GM18519 (cell line): Measurements from ENCODE around the gene LRRC4B.

Experiments used
- ATAC-seq: cut with Tn5 transposase; IDR thresholded peaks from one replicate; pipeline ENCODE4 v1.9.1; 2021; ENCODE audit warnings: mild to moderate bottlenecking, moderate library complexity; ENCODE audit not compliant: unreplicated experiment, low FRiP score

LRRC4B gene

DNA sequence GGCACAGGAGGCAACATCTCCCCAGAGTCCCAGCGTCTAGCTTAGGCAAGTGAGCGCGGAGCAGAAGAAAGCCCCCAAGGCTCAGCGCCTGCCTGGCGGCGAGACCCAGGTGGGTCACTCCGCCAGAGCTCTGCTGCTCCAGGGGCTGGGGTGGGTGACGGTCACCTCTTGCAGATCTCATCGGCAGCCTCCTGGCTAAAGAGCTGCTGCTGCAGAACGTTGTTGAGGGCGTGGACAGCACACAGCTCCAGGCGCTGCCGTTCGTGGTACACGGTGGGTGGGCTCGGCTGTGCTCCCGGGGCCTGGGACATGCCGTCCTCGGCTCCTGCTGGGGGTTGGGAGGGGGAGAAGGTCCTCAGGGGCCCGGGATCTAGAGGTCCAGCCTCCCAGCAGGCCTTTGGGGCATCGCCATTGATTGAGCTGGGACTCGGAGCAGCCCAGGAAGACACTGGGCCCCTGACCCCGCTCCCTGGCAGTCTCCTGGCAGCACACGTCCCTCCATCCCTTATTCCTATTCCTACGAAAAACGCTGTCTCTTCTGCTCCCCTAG lies 58.0 kb downstream of the LRRC4B start:
- no peak for ATAC-seq

DNA sequence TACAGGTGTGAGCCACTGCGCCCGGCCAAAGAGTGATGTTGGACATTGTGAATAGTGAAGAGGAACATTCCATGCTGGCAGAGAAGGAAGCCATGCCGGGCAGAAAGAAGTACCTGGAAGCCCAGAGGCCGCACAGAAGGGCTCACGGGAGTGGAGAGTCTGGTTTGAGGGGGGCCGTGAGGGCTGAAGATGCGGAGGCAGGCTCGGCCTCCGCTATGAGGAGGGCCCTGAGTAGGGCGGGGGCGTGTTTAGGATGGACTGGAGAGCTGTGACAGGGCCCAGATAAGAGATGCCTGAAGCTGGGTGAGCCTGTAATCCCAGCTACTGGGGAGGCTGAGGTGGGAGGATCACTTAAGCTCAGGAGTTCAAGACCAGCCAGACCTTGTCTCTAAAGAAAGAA lies 58.9 kb downstream of the LRRC4B start:
- no peak for ATAC-seq

- no peak for ATAC-seq
Measured at GRCh38 chr19:50508843-50509190, 59.4 kb downstream of the LRRC4B start.

- no peak for ATAC-seq
Measured at GRCh38 chr19:50507376-50507775, 60.9 kb downstream of the LRRC4B start.

DNA sequence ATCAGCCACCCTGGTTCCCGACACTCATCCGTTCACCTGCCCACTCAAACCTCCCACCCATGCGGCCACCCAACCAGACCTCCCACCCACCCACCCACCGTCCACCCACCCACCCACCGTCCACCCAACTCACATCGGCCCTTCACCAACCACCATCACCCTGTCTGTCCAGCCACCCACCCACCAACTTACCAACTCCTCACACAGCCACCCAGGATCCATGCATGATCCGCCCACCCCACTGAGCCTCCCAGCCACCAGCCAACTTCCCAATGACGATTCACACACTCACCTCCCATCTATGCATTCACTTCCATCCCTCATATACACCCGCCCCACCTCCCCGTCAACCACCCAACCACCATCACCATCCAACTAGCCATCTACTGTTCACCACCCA lies 61.5 kb downstream of the LRRC4B start:
- no peak for ATAC-seq

DNA sequence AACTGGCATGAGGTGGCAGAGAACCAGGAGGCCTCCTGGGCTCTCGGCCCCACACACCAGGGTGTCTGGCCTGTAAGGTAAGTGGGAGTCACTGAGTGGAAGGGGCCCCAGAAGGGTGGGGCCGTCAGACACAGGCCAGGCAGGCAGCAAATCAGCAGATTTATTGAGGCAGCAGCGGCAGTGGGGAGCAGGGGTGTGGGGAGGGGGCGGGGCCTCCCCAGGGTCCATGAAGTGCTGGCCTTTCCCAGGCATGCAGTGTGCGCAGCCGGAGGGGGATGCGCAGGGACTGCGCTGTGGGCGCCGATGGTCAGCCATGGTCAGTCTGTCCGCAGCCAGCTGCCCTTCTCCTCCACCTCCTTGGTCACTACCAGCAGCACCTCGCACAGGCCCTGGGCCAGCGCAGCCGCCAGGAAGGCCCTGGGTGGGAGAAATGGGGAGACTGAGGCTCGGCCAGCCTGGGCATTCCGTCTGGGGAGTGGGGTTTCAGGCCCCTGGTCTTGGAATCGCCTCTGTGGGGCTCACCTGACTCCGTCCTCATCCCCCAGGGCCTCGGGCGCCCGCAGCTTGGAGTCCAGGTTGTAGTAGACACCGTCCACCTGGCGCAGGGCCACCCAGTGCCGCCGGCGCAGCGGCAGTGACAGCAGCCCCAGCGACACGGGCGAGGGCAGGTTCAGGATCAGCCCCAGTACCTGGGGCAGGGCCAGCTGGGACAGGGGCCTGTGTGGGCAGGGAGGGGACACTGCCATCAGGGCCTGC lies 62.2 kb downstream of the LRRC4B start:
- ATAC-seq: no peak

- ATAC-seq: no peak
Measured at GRCh38 chr19:50501568-50502475, 66.4 kb downstream of the LRRC4B start.

- ATAC-seq: no peak
Measured at GRCh38 chr19:50501186-50501567, 67.1 kb downstream of the LRRC4B start.

GRCh38 chr19:50500753-50501151 lies 67.5 kb downstream of the LRRC4B start:
- ATAC-seq: no peak

DNA sequence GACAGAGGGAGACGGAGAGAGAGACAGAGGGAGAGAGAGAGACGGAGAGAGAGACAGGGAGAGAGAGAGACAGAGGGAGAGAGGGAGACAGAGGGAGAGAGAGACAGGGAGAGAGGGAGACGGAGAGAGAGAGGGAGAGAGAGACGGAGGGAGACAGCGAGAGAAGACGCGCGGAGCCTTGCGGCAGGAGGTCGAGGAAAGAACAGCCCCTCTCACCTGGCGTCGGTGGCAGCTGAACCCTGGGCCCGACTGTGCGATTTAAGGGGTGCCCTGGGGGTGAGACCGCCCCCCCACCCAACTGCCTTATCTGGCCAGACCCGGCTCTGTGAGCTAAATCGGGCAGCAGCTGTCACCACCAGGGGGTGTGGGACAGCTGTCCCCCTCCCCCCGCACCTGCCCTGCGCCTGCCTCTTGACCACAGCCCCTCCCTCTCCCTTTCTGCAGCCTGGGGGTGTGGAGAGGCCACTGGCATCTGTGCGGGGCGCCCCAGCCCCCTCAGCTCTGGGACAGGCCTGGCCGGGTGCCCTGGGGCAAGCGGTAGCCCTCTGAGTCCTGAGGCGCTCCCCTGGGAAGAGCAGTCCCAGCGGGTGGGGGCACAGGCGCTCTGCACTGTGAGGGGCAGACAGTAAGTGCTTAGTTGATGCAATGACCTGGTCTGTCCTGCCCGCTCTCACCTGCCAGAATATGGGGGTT lies 68.0 kb downstream of the LRRC4B start:
- no peak for ATAC-seq

DNA sequence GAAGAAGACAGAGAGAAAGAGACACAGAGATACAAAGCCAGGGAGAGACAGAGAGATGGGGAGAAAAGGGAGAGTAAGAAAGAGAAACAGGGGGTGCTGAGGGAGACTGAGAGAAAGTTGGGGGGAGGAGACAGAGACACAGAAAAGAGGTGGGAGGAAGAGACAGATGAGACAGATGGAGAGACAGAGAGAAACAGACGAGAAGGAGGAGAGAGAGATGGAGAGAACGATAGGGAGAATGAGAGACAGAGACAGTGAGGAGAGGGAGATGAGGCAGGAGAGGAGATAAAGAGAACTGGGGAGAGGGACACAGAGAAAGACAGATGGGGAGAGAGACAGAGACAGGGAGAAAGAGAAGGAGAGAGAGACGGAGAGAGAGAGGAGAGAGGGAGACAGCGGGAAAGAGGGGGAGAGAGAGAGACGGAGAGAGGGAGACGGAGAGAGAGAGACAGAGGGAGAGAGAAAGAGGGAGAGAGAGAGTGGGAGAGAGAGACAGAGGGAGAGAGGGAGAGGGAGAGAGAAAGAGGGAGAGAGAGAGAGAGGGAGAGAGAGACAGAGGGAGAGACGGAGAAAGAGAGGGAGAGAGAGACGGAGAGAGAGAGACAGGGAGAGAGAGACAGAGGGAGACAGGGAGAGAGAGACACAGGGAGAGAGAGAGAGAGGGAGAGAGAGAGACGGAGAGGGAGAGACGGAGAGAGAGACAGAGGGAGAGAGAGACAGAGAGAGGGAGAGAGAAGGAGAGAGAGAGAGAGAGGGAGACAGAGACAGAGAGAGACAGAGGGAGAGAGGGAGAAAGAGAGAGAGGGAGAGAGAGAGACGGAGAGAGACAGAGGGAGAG lies 69.8 kb downstream of the LRRC4B start:
- no peak for ATAC-seq

DNA sequence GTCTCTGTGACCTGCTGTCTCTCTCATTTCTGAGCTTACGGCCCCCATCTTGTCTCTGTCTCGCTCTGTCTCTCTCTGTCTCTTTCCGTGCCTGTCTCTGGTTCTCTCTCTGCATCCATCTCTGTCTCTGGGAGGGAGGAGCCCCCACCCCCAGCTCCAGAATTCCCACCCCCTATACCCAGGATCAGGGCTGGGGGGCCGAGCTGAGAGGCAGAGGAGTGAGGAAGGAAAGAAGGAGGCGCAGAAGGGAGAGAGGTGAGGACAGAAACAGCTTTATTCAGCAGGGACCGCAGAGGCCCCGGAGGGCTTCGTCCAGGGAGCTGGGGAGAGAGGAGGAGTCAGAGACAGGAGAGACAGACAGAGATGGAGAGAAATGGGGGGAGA lies 71.2 kb downstream of the LRRC4B start:
- no peak for ATAC-seq

DNA sequence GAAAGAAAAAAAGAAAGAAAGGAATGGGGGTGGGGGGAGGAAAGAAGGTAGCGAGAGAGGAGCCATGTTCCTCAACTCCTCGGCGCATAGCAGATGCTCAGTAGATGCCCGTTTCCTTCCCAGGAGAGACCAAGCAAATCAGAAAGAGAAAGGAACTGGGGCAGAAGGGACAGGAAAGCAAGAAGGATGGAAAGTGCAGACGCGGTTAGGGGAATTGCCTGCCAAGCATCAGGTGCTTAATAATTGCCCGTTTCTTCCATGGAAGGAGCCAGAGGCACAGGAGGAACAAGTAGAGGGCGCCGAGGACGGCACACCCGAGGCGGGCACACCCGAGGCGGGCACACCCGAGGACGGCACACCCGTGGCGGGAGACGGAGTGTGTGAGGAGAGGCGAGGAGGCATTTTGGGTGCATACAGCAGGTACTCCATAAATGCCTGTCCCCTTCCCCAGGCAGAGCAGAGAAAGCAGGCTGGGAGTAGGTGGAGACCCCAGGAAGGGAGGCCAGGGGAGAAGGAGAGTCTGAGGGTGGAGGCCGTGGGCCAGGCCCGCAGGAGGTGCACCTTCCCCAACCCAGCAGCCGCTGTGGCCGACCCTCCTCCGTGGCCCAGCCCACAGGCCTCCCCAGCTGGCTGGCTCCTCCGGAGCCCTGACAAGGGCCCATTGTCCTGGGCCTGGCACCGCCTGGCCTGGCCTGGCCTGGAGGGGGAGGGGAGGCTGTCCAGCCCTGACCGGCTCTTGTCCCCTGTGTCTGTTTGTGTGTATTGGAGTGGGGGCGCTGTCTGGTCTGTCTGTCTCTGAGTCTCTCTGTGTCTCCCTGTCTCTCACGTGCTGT lies 71.8 kb downstream of the LRRC4B start:
- ATAC-seq: no peak

- ATAC-seq: no peak
Measured at GRCh38 chr19:50495020-50495531, 73.2 kb downstream of the LRRC4B start.

- no peak for ATAC-seq
Measured at GRCh38 chr19:50494186-50495019, 73.8 kb downstream of the LRRC4B start.

- no peak for ATAC-seq
Measured at GRCh38 chr19:50493171-50493570, 75.1 kb downstream of the LRRC4B start.

DNA sequence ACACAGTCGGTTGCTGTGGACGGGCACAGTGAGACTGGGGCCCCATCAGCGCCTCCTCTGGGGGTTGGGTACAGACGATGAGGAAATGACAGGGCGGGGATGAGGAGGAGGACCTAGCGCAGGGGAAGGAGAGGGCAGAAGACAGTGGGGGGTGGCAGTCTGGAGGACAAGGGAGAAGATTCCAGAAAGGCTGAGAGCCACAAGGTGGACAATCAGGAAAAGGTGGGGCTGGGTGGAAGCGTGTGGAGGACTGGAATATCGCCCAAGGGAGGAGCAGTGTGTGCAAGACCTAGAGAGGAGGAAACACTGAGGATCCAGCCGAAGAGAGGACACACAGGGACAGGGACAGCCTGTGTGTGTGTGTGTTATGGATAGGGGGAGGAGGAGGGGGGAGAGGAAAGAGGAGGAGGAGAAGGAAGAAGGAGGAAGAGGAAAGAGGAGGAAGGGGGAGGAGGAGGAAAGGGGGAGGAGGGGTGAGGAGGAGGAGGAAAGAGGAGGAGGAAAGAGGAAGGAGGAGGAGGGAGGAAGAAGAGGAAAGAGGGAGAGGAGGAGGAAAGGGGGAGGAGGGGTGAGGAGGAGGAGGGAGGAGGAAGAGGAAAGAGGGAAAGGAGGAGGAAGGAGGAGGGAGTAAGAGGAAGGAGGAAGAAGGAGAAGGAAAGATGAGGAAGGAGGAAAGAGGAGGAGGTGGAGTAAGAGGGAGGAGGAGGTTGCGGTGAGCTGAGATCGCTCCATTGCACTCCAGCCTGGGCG lies 75.8 kb downstream of the LRRC4B start:
- no peak for ATAC-seq
